HUES64 (cell line): ENCODE results near the gene RIIAD1.

ENCODE experiments used
- H3K27ac ChIP-seq: 2 replicates; pipeline ENCODE4 v1.7.0; 2013; ENCODE audit warnings: low read depth, low read length, inconsistent platforms
- H3K27me3 ChIP-seq: 2 replicates; pipeline ENCODE4 v1.6.1; 2013; ENCODE audit warnings: mild to moderate bottlenecking, low read length; ENCODE audit not compliant: insufficient read depth
- H3K36me3 ChIP-seq: 2 replicates; pipeline ENCODE4 v1.6.1; 2013; ENCODE audit warnings: mild to moderate bottlenecking, low read length; ENCODE audit not compliant: insufficient read depth
- H3K4me1 ChIP-seq: 2 replicates; pipeline ENCODE4 v1.6.1; 2013; ENCODE audit warnings: mild to moderate bottlenecking, low read length, moderate library complexity; ENCODE audit not compliant: insufficient read depth
- H3K4me3 ChIP-seq: 2 replicates; pipeline ENCODE4 v1.5.1; 2013; ENCODE audit warnings: mild to moderate bottlenecking, low read length, moderate library complexity
- H3K9ac ChIP-seq: 2 replicates; pipeline ENCODE4 v1.6.1; 2013; ENCODE audit warnings: mild to moderate bottlenecking, low read depth, low read length
- H3K9me3 ChIP-seq: 2 replicates; pipeline ENCODE4 v1.6.1; 2013; ENCODE audit warnings: low read depth, low read length; ENCODE audit not compliant: insufficient read depth
- WGBS: fragments of 150-250, 120-280 bp; methylation state at CpG from one replicate; pipeline ENCODE4 v1.1.7; 2013; ENCODE audit warnings: missing lambda C conversion rate; 5-methylcytosine and 5-hydroxymethylcytosine counted together

The RIIAD1 gene

DNA sequence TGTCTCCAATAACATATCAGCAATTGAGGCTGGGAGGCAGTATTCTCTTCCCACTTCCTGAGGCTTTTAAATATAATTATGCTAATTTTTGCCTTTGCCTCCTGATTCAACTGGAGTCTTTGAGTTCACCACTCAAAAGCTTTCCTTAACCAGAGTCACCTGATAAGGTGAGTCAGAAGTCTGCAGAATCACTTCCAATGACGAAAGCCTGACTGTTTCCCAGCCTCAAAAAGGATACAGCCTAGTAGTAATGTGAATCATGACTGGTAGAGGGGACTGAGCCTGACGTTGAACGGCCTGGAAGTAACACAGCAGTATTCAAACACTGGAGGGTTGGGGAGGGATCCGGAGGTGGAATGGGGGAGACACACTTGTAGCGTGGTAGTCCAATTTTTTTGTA lies 52.4 kb downstream of the RIIAD1 start:
- Histone ChIP-seq H3K27me3 (no peaks in the 10 kb centered on the region), H3K4me1 (no peaks in the 10 kb centered on the region), H3K36me3 (peaks cover 46% of the 10 kb centered on the region), H3K9ac (no peak overlapping the region), H3K9me3 (no peaks in the 10 kb centered on the region), H3K4me3 (no peak overlapping the region), H3K27ac (no peak overlapping the region)
- 84% methylated on average over 5 of the region's 5 CpGs for WGBS

DNA sequence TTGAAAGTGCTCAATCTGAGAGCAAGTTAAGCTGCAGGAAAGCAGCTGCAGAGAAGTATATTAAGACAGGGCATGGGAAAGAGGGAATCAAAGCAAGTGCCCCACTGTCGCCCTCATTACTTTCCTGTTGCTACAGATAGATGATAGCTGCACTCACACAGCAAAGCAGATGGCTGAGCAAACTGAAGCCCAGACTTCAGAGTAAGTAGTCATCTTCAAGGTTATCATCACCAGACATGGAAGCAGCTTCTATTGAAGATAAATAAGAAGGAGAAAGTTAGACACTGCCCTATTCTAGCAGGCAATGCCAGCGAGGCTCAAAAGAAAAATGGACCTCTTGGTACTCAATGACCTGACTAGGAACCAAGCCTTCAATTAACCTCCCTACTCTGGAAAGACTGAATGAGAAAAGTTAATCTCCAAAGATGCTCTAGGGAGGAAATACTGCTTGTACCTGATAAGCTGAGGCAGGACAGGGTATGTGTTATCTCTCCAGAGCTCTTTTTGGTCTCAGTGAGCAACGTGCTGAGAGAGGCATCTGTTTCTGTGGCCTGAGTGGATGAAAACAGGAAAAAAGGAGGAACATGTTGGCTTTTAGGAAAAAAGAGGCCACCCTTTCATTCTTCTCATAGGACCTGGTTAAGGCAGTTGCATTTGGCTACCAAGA lies 53.1 kb downstream of the RIIAD1 start:
- WGBS, result 90% methylated on average over 3 of the region's 3 CpGs

DNA sequence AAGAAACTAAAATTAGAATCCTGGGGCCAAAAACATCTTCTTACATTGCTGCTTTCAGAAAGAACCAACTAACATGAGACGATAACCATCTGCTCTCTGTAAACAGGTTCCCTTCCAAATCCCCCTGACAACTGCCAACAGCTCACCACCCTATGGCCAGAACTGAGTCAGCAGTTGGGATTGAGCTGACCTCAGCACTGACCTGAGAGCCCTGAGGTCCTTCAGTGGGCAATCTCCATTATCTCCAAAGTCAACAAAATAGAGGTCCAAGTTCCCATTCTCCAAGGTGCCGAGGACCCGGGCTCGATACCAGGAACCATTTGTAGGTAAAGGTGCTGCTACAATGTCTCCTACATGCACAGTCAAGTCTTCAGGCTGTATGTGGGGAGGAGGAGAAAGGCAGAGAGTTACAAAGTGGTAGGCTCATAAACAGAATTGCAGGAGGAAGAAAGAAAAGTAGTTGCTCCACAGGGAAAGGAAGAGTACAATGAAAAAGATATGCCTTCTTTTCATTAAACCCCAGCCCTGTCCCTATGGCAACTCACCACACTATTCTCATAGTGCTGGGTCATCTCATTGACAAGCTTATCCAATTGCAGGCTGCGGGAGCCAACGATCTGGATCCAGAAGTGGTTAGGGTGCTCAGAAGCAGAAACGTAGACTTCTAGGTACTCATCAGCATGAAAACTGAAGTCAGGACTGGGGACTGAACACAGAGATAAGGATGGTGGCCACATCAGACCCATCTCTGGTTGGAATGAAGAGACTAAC lies 54.8 kb downstream of the RIIAD1 start:
- Histone ChIP-seq H3K9me3 (no peaks in the 10 kb centered on the region), H3K27ac (no peak overlapping the region), H3K4me3 (no peak overlapping the region), H3K9ac (no peak overlapping the region), H3K27me3 (no peaks in the 10 kb centered on the region), H3K36me3 (peaks cover 57% of the 10 kb centered on the region), H3K4me1 (no peaks in the 10 kb centered on the region)
- WGBS, result 95% methylated on average over 7 of the region's 7 CpGs

More for the DNA sequence above, 53.1 kb downstream of the RIIAD1 start:
- H3K4me1 ChIP-seq, result no peaks in the 10 kb centered on the region
- H3K27me3 ChIP-seq, result no peaks in the 10 kb centered on the region
- H3K9me3 ChIP-seq, result no peaks in the 10 kb centered on the region
- H3K4me3 ChIP-seq, result no peak overlapping the region
- H3K9ac ChIP-seq, result no peak overlapping the region
- no peak overlapping the region for H3K27ac ChIP-seq
- H3K36me3 ChIP-seq, result peaks cover 51% of the 10 kb centered on the region

DNA sequence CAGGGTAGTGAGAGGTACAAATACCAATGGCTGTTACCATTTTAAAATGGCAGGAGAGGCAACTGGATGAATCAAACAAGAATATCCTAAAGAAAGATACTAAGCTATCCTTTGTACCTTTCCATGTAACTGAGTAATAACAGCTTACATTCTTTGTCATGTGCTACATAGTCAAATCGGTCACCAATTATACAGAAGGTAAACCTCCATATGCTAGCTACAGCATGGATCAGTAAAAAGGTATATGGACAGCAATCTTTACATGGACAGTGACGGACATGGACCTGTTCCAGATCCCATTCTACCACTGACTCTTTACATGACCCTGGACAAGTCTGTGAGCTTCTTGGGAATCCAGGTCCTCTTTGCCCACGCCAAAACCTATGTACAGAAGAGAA lies 55.3 kb downstream of the RIIAD1 start:
- Histone ChIP-seq H3K4me1 (no peaks in the 10 kb centered on the region), H3K36me3 (peaks cover 62% of the 10 kb centered on the region), H3K4me3 (no peak overlapping the region), H3K9me3 (no peaks in the 10 kb centered on the region), H3K9ac (no peak overlapping the region), H3K27me3 (no peaks in the 10 kb centered on the region), H3K27ac (no peak overlapping the region)
- 88% methylated on average over 3 of the region's 3 CpGs for WGBS

DNA sequence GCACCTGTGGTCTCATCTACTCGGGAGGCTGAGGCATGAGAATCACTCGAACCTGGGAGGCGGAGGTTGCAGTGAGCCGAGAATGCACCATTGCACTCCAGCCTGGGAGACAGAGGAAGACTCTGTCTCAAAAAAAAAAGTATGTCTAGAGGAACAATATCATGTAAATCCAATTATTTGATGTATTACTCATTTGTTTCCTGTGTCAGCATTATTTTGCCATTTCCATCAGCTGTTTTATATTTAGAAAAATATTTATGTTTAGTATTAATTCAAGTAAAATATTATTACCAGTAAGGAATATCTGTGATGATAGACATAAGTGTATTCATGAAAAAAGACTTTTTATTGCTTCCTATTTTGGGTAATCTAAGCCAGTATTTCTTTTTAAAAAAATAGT lies 56.0 kb downstream of the RIIAD1 start:
- WGBS, result 85% methylated on average over 4 of the region's 4 CpGs
- Histone ChIP-seq H3K27ac (no peak overlapping the region), H3K4me1 (no peaks in the 10 kb centered on the region), H3K9me3 (no peaks in the 10 kb centered on the region), H3K4me3 (no peak overlapping the region), H3K9ac (no peak overlapping the region), H3K36me3 (peaks cover 65% of the 10 kb centered on the region), H3K27me3 (no peaks in the 10 kb centered on the region)
